Measurements from ENCODE around the gene COL27A1.
A peak's percentile ranks its signal among the peaks of the same experiment; 100 is the strongest.

GRCh38 chr9:114339130-114339908, 184.0 kb downstream of the COL27A1 start:
- TF ChIP-seq POLR2A (IDR thresholded peaks at IDR 0.05; ENCODE audit: low read depth, low read length) (0 out of 2 replicates have a peak, but pooled peaks have one; percentile 32), POLR2AphosphoS5 (IDR thresholded peaks at IDR 0.05; ENCODE audit: low read depth, low read length) (0 out of 2 replicates have a peak, but pooled peaks have one; percentile 4)

Data from GM12892 (cell line).